Measurements from ENCODE around the gene GLYAT.

GLYAT gene

DNA sequence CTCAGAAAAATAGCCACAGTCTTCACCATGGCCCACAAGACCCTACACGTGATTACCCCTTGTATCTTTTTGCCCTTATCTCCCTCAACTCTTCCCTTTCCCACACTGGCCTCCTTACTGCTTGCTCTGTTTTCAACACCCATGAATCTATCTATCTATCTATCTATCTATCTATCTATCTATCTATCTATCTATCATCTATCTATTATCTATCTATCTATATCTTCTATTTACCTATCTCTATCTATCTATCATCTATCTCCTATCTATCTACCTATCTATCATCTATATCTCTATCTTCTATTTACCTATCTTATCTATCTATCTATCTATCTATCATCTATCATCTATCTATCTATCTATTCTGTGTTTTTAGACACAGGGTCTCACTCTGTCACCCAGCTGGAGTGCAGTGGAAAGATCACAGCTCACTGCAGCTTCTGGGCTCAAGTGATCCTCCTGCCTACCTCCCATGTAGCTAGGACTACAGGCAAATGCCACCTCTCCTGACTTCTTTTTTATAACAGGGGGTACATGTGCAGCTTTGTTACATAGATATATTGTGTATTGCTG, 55.1 kb downstream of the GLYAT start:
- DNase-seq = no peak

DNA sequence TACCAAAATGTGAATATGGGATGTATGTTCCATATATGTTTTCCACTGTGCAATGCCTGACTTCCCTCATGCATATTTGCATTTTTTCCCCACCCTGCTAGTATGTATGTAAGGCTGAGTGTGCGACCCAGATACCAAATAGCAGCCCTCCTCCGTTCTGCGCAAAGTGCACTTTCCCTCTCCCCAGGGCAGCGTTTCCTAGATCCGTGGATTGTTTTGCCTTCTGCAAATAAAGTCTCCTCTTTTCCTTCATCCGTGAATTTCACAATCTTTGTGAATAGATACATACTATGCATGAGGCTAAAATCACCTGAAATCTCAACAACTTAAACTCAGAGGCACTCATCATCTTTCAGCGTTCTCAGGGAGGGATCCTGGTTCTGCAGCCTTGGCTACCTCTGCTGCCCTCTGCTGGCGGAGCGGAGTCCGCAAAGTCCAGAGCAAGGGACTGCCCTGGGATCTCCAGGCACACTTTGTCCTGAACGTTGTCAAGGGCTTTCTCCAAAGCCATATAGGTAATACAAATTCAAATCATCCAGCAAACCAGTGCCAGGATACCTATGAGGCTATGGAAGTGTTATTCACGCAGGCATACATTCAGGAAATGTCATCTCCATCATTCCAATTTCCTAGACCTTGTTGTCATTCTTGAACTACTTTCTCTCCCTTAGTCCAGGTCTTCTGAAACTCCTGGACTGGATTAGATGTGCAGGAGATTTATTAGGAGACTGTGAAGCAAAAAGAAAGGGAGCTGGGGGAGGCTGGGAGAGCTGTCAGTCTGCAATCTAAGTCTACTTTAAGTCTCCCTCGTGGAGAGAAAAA, 56.2 kb downstream of the GLYAT start:
- no peak for DNase-seq

DNA sequence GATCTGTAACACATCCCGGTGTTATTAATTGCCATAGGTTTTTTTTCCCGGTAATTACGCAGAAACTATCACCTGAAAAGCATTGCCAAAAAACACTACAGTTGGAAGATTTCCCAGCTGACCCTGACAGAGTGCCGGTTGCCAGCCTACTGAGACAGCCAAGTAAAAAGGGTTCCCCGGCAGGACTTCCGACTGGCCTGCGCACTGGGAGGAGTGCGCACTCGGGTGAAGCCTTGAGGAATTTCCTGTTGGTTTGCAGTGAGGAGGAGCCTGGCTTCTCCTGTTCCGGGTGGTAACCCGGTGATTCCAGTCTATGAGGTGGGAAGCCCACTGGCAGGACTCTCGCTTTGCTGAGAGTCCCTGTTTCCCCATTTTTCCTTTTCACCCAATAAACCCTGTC, 57.1 kb downstream of the GLYAT start:
- DNase-seq = no peak

- DNase-seq = no peak
Observed at GRCh38 chr11:58671983-58672633, 59.6 kb downstream of the GLYAT start.

DNA sequence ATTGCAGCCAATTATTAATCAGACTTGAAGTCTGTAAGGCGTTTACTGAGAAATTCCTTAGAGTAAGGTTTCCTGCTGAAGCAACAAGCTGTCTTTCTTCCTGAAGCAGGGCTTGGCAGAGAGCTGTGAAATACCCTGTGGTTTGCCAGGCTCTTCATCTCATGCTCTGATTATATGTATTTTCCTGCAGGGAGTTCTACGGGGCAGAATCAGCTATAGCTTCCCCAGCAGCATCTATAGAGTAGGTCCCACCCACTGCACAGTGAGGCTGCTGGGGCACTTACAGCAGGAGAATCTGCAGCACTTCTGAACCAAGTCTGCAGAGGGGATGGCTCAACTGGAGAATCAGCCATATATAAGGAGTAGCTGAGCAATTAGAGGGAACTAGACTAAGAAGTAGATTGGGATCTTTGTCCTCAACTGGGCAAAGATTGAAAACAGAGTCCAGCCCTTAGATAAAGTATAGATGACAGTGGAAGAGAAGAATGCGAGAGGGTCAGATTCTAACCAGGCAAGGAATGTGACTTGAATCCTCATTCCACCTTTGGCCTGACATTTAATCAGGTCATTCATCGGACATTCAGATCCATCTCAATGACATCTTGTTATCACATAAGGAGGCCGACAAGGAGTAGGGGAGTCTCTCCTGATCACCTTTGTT, 71.7 kb downstream of the GLYAT start:
- no peak for DNase-seq

DNA sequence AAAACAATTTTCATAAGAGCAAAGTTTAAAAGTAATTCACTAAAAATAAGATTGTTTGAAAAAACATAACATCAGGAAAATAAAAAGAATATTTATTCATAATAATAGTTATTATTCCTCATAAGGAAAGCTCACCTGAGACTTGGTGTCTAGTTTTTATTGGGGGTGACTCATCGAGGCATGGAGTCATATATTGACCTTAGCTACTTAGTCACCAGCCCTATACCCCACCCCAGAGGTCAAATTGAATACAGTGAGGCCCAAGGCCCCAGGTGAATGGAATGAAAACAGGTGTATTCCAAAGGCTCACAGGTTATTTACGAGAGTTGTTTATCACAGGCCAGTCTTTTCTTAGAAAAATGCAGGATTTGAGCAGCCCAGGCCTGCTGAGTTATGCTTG, 72.3 kb downstream of the GLYAT start:
- no peak for DNase-seq

Measured in NCI-H510A (cell line).